ENCODE results near the gene TUBB8.
"Not testable (repeated sequence)": the region's sequence is repeated elsewhere in the genome, so short reads cannot be mapped to it uniquely, and the experiment has no call there.

TUBB8 gene

DNA sequence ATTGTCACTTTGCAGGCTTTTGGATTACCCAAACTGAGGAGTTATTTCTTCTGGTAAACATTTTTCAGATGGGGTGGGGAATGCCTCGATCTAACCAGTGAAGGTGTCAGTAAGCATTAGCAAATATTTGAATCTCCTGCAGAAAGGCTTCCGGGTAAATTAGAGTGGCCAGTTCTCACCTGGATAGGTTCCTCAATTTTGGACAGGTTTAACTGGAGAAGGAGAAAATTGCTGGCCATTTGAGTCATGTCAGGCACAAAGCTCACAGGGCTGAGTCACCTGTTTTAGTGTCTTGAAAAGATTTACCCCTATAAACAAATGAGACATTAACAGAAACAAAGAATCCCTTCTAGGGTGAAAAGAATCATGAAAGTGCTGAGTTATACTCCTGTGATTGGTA is 830 bp upstream of the TUBB8 start:
- H3K9ac ChIP-seq (ENCODE audit: low read length); H2BK5ac ChIP-seq (ENCODE audit: low read depth, low read length, poor library complexity, severe bottlenecking); H4K91ac ChIP-seq (ENCODE audit: low read length); H3K4me1 ChIP-seq (ENCODE audit: control insufficient read depth, insufficient read depth, low read depth, low read length); H3K23ac ChIP-seq (ENCODE audit: low read length in 2 of 2); H3K18ac ChIP-seq (ENCODE audit: low read depth in 1 of 2, low read length in 2 of 2); H3K4me2 ChIP-seq (ENCODE audit: low read length, poor library complexity, severe bottlenecking); H3K27me3 ChIP-seq (ENCODE audit: control insufficient read depth in 1 of 2, insufficient read depth in 1 of 2, low read length in 2 of 2); H2BK120ac ChIP-seq (ENCODE audit: low read depth, low read length); H2BK12ac ChIP-seq (ENCODE audit: low read length in 2 of 2); H4K8ac ChIP-seq (ENCODE audit: low read length); H2BK15ac ChIP-seq (ENCODE audit: low read depth, poor library complexity, severe bottlenecking); H2AK5ac ChIP-seq (ENCODE audit: low read length, severe bottlenecking); H3K36me3 ChIP-seq (ENCODE audit: control insufficient read depth in 1 of 2, insufficient read depth in 2 of 2, low read depth in 1 of 2, low read length in 2 of 2); H3K4me3 ChIP-seq (ENCODE audit: insufficient read depth in 1 of 2, low read depth in 1 of 2, low read length in 2 of 2); H3K9me3 ChIP-seq (ENCODE audit: control insufficient read depth, low read length); H3K14ac ChIP-seq (ENCODE audit: low read length in 2 of 2); DNase-seq; H2AFZ ChIP-seq (ENCODE audit: low read depth, low read length); H3K27ac ChIP-seq (ENCODE audit: low read length, poor library complexity, severe bottlenecking); H3K4ac ChIP-seq (ENCODE audit: low read depth in 1 of 2, low read length in 2 of 2); H3K79me1 ChIP-seq (replicated peaks; ENCODE audit: low read length, poor library complexity, severe bottlenecking): not testable (repeated sequence)
- WGBS = 88% methylated on average over 2 of the region's 2 CpGs

DNA sequence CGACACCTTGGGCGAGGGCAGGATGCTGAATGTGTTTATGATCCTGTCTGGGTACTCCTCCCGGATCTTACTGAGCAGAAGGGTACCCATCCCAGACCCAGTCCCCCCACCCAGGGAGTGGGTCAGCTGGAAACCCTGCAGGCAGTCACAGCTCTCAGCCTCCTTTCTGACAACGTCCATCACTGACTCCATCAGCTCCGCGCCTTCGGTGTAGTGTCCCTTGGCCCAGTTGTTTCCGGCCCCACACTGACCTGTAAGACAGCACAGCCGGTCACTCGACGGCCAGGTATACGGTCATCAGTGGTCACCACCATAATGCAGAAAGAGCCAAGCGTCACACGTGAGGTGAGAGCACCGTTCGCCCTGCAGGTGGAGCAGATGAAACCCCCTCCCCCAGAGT is 1.2 kb downstream of the TUBB8 start:
- H3K27ac ChIP-seq (ENCODE audit: low read length, poor library complexity, severe bottlenecking); H2AK5ac ChIP-seq (ENCODE audit: low read length, severe bottlenecking); H3K4ac ChIP-seq (ENCODE audit: low read depth in 1 of 2, low read length in 2 of 2); H3K27me3 ChIP-seq (ENCODE audit: control insufficient read depth in 1 of 2, insufficient read depth in 1 of 2, low read length in 2 of 2); H3K23ac ChIP-seq (ENCODE audit: low read length in 2 of 2); H3K4me3 ChIP-seq (ENCODE audit: insufficient read depth in 1 of 2, low read depth in 1 of 2, low read length in 2 of 2); DNase-seq; H2BK120ac ChIP-seq (ENCODE audit: low read depth, low read length); H2BK15ac ChIP-seq (ENCODE audit: low read depth, poor library complexity, severe bottlenecking); H3K9me3 ChIP-seq (ENCODE audit: control insufficient read depth, low read length); H4K91ac ChIP-seq (ENCODE audit: low read length); H3K9ac ChIP-seq (ENCODE audit: low read length); H3K14ac ChIP-seq (ENCODE audit: low read length in 2 of 2); H2BK5ac ChIP-seq (ENCODE audit: low read depth, low read length, poor library complexity, severe bottlenecking); H4K8ac ChIP-seq (ENCODE audit: low read length); H2AFZ ChIP-seq (ENCODE audit: low read depth, low read length); H3K4me1 ChIP-seq (ENCODE audit: control insufficient read depth, insufficient read depth, low read depth, low read length); H3K18ac ChIP-seq (ENCODE audit: low read depth in 1 of 2, low read length in 2 of 2); H3K79me1 ChIP-seq (replicated peaks; ENCODE audit: low read length, poor library complexity, severe bottlenecking); H3K4me2 ChIP-seq (ENCODE audit: low read length, poor library complexity, severe bottlenecking); H2BK12ac ChIP-seq (ENCODE audit: low read length in 2 of 2); H3K36me3 ChIP-seq (ENCODE audit: control insufficient read depth in 1 of 2, insufficient read depth in 2 of 2, low read depth in 1 of 2, low read length in 2 of 2): not testable (repeated sequence)
- WGBS = 60% methylated on average over 4 of the region's 16 CpGs

DNA sequence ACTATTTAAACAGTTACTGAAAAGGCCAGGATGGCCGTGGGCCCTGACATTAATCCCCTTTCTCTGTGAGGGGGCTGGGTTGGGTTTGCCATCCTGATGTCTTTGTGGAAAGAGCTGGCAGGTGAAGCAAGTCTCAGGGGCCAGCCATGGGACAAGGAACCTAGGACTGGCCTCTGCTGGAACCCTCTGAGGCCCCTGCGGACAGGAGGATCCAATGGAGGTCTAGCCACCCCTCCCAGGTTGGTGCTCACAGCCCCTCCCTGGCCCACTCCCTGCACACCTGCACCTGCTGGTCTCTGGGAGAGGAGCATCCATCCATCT is 35.8 kb downstream of the TUBB8 start:
- not testable (repeated sequence) for H3K23ac ChIP-seq (ENCODE audit: low read length in 2 of 2); H3K18ac ChIP-seq (ENCODE audit: low read depth in 1 of 2, low read length in 2 of 2); H2BK5ac ChIP-seq (ENCODE audit: low read depth, low read length, poor library complexity, severe bottlenecking); H3K79me1 ChIP-seq (replicated peaks; ENCODE audit: low read length, poor library complexity, severe bottlenecking); H4K8ac ChIP-seq (ENCODE audit: low read length); H2BK15ac ChIP-seq (ENCODE audit: low read depth, poor library complexity, severe bottlenecking); H3K4ac ChIP-seq (ENCODE audit: low read depth in 1 of 2, low read length in 2 of 2); H2AK5ac ChIP-seq (ENCODE audit: low read length, severe bottlenecking); H3K14ac ChIP-seq (ENCODE audit: low read length in 2 of 2); H3K4me2 ChIP-seq (ENCODE audit: low read length, poor library complexity, severe bottlenecking); H2BK120ac ChIP-seq (ENCODE audit: low read depth, low read length); DNase-seq; H4K91ac ChIP-seq (ENCODE audit: low read length); H3K27ac ChIP-seq (ENCODE audit: low read length, poor library complexity, severe bottlenecking); H3K27me3 ChIP-seq (ENCODE audit: control insufficient read depth in 1 of 2, insufficient read depth in 1 of 2, low read length in 2 of 2); H3K9me3 ChIP-seq (ENCODE audit: control insufficient read depth, low read length); H3K9ac ChIP-seq (ENCODE audit: low read length); H2AFZ ChIP-seq (ENCODE audit: low read depth, low read length); H3K4me3 ChIP-seq (ENCODE audit: insufficient read depth in 1 of 2, low read depth in 1 of 2, low read length in 2 of 2); H3K4me1 ChIP-seq (ENCODE audit: control insufficient read depth, insufficient read depth, low read depth, low read length); H3K36me3 ChIP-seq (ENCODE audit: control insufficient read depth in 1 of 2, insufficient read depth in 2 of 2, low read depth in 1 of 2, low read length in 2 of 2); H2BK12ac ChIP-seq (ENCODE audit: low read length in 2 of 2)
- no CpG with 5 or more reads among the region's 2 CpGs for WGBS

DNA sequence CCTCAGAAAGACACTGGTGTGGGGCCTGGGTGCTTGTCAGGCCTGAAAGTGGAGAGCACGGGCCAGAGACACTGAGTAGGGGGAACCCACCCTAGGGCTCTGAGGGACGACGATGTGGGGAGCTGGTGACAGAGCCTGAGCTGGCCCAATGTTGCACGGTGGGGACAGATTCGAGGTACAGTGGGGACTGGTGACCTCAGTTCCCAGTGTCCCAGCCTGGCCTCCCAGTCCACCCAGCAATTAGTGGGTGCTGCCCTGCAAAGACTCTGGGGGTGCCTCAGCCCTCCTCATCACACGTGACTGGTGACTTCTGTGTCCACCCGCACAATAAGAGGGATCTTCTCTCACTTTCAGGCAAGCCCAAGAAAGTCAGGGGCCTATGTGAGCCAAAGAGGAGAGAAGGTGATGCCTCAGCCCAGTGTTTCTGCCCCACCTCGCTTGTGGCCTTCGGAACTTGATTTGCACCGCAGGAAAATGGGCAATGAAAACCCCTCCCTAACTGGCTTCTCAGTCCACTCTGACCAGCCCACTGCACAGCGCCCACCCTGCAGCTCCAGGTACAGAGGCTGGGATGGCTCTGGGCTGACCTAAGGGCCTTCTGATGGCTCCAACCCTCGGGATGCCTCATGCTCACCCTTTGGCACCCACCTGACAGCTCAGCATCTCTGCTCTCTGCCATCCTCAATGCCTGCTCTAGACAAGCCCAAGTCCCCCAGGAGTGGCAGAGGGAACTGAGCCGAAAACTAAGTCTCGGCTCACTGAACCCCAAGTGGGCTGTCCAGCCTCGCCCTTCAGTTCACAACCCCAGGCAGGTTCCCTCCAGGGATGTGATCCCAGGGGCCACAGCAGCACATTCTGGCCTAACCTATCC is 36.4 kb downstream of the TUBB8 start:
- not testable (repeated sequence) for H3K14ac ChIP-seq (ENCODE audit: low read length in 2 of 2); H3K27me3 ChIP-seq (ENCODE audit: control insufficient read depth in 1 of 2, insufficient read depth in 1 of 2, low read length in 2 of 2)

More for the DNA sequence above, 36.4 kb downstream of the TUBB8 start:
- H4K91ac ChIP-seq (ENCODE audit: low read length); H3K4me1 ChIP-seq (ENCODE audit: control insufficient read depth, insufficient read depth, low read depth, low read length); H2BK5ac ChIP-seq (ENCODE audit: low read depth, low read length, poor library complexity, severe bottlenecking); H2AFZ ChIP-seq (ENCODE audit: low read depth, low read length); H2BK15ac ChIP-seq (ENCODE audit: low read depth, poor library complexity, severe bottlenecking); H3K4me3 ChIP-seq (ENCODE audit: insufficient read depth in 1 of 2, low read depth in 1 of 2, low read length in 2 of 2); H3K79me1 ChIP-seq (replicated peaks; ENCODE audit: low read length, poor library complexity, severe bottlenecking); DNase-seq; H2BK120ac ChIP-seq (ENCODE audit: low read depth, low read length); H2AK5ac ChIP-seq (ENCODE audit: low read length, severe bottlenecking); H3K27ac ChIP-seq (ENCODE audit: low read length, poor library complexity, severe bottlenecking); H3K36me3 ChIP-seq (ENCODE audit: control insufficient read depth in 1 of 2, insufficient read depth in 2 of 2, low read depth in 1 of 2, low read length in 2 of 2); H3K4me2 ChIP-seq (ENCODE audit: low read length, poor library complexity, severe bottlenecking); H2BK12ac ChIP-seq (ENCODE audit: low read length in 2 of 2); H3K9ac ChIP-seq (ENCODE audit: low read length); H4K8ac ChIP-seq (ENCODE audit: low read length); H3K23ac ChIP-seq (ENCODE audit: low read length in 2 of 2); H3K9me3 ChIP-seq (ENCODE audit: control insufficient read depth, low read length); H3K4ac ChIP-seq (ENCODE audit: low read depth in 1 of 2, low read length in 2 of 2); H3K18ac ChIP-seq (ENCODE audit: low read depth in 1 of 2, low read length in 2 of 2): not testable (repeated sequence)
- WGBS = no CpG with 5 or more reads among the region's 15 CpGs
